Measurements from ENCODE around the gene LAMA1.

The LAMA1 gene

DNA sequence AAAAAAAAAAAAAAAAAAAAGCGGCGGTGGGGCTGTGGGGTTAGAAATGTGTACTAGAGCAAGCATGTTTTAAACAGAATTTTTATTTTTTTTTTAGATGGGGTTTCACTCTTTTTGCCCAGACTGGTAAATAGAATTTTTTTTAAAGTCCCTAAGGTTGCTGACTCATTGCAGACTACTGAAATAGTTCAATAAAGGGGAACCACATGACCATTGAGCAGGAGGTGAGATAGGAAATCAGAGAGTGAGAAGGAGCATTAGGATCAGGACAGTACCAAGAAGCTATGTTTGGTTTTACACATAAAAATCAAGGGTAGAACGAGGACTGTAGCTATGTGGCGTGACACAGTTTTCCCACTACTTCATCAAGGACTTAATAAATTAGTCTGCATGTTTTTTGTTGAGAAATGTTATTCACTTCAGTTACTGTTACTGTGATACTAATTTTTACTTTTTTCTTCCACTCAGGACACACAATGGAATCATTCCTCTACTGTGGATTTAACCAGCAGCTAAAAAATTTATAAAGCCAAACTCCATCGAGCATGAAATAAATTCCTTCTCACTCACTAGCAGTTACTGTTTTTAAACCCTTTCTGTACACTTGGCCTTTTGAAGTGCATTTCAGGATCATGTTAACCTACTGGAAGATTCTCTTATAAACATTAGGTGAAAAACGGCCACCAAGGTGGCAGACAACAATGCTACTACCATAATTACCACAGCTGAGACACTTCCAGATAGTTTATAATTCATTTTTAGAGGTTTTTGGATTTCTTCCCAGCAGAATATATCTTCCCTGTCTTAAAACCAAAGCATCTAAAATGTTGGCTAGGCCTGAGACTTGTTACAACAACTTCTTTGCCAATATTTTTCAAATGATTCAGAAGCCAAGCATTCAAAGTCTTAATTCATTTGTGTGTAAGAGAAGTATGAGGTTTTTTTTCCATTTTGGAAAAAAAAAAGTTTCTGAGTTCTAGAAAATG is 33.2 kb downstream of the LAMA1 start:
- Histone ChIP-seq H3K9me3 (ENCODE audit: insufficient read depth, low read depth, low read length) (no peaks in the 10 kb centered on the region; the same call in 1 of the 2 replicates), H3K4me2 (ENCODE audit: low read depth, low read length, poor library complexity, severe bottlenecking) (no peak overlapping the region), H2AFZ (ENCODE audit: low read length) (no peak overlapping the region), H3K36me3 (ENCODE audit: insufficient read depth, low read length) (no peaks in the 10 kb centered on the region), H3K9me2 (replicated peaks; ENCODE audit: low read depth, low read length) (no peaks in the 10 kb centered on the region), H3K27me3 (ENCODE audit: insufficient read depth, low read length, poor library complexity, severe bottlenecking) (no peaks in the 10 kb centered on the region), H3K4me1 (ENCODE audit: insufficient read depth, low read length, poor library complexity, severe bottlenecking) (no peaks in the 10 kb centered on the region), H3K4me3 (ENCODE audit: low read length, poor library complexity, severe bottlenecking) (no peak overlapping the region), H4K20me1 (ENCODE audit: insufficient read depth, low read length, poor library complexity, severe bottlenecking) (no peaks in the 10 kb centered on the region), H3K9ac (ENCODE audit: low read depth, low read length, poor library complexity, severe bottlenecking) (no peak overlapping the region), H3K79me2 (ENCODE audit: insufficient read depth, low read length) (no peaks in the 10 kb centered on the region), H3F3A (ENCODE audit: low read depth) (no peaks in the 10 kb centered on the region)
- TF ChIP-seq CTCF (conservative IDR thresholded peaks at IDR 0.05; ENCODE audit: low read length), result no peak
- TF ChIP-seq EZH2phosphoT487 (IDR thresholded peaks at IDR 0.05; ENCODE audit: borderline replicate concordance), result no peak

GRCh38 chr18:7082671-7083070 is 34.9 kb downstream of the LAMA1 start:
- Histone ChIP-seq H3K79me2 (ENCODE audit: insufficient read depth, low read length) (no peaks in the 10 kb centered on the region), H3K9me3 (ENCODE audit: insufficient read depth, low read depth, low read length) (no peaks in the 10 kb centered on the region), H3K27me3 (ENCODE audit: insufficient read depth, low read length, poor library complexity, severe bottlenecking) (no peaks in the 10 kb centered on the region), H3K36me3 (ENCODE audit: insufficient read depth, low read length) (no peaks in the 10 kb centered on the region), H3K9ac (ENCODE audit: low read depth, low read length, poor library complexity, severe bottlenecking) (no peak overlapping the region), H3K4me1 (ENCODE audit: insufficient read depth, low read length, poor library complexity, severe bottlenecking) (no peaks in the 10 kb centered on the region), H4K20me1 (ENCODE audit: insufficient read depth, low read length, poor library complexity, severe bottlenecking) (no peaks in the 10 kb centered on the region), H3K4me3 (ENCODE audit: low read length, poor library complexity, severe bottlenecking) (no peak overlapping the region), H3K4me2 (ENCODE audit: low read depth, low read length, poor library complexity, severe bottlenecking) (no peak overlapping the region), H2AFZ (ENCODE audit: low read length) (no peak overlapping the region), H3F3A (ENCODE audit: low read depth) (no peaks in the 10 kb centered on the region), H3K9me2 (replicated peaks; ENCODE audit: low read depth, low read length) (no peaks in the 10 kb centered on the region)
- no peak for TF ChIP-seq EZH2phosphoT487 (IDR thresholded peaks at IDR 0.05; ENCODE audit: borderline replicate concordance)
- TF ChIP-seq CTCF (conservative IDR thresholded peaks at IDR 0.05; ENCODE audit: low read length), result no peak

GRCh38 chr18:7079231-7079630 is 38.4 kb downstream of the LAMA1 start:
- Histone ChIP-seq H3K79me2 (ENCODE audit: insufficient read depth, low read length) (no peaks in the 10 kb centered on the region), H3F3A (ENCODE audit: low read depth) (no peaks in the 10 kb centered on the region), H2AFZ (ENCODE audit: low read length) (no peak overlapping the region), H4K20me1 (ENCODE audit: insufficient read depth, low read length, poor library complexity, severe bottlenecking) (no peaks in the 10 kb centered on the region), H3K9me2 (replicated peaks; ENCODE audit: low read depth, low read length) (no peaks in the 10 kb centered on the region), H3K4me2 (ENCODE audit: low read depth, low read length, poor library complexity, severe bottlenecking) (no peak overlapping the region), H3K36me3 (ENCODE audit: insufficient read depth, low read length) (no peaks in the 10 kb centered on the region), H3K4me1 (ENCODE audit: insufficient read depth, low read length, poor library complexity, severe bottlenecking) (no peaks in the 10 kb centered on the region), H3K9me3 (ENCODE audit: insufficient read depth, low read depth, low read length) (no peaks in the 10 kb centered on the region), H3K9ac (ENCODE audit: low read depth, low read length, poor library complexity, severe bottlenecking) (no peak overlapping the region), H3K4me3 (ENCODE audit: low read length, poor library complexity, severe bottlenecking) (no peak overlapping the region), H3K27me3 (ENCODE audit: insufficient read depth, low read length, poor library complexity, severe bottlenecking) (no peaks in the 10 kb centered on the region)
- TF ChIP-seq CTCF (conservative IDR thresholded peaks at IDR 0.05; ENCODE audit: low read length) (no peak), EZH2phosphoT487 (IDR thresholded peaks at IDR 0.05; ENCODE audit: borderline replicate concordance) (no peak)

Data from Loucy (cell line).